Osteocyte (in vitro differentiated cells): ENCODE results near the gene VGLL4. TPM values are rescaled to one million over a fixed set of nuclear protein-coding genes. Genes with fewer than 3 reads are reported as not detected.
A peak's percentile ranks its signal among the peaks of the same experiment; 100 is the strongest.

Experiments used
- DNase-seq: peaks from one replicate; pipeline ENCODE4 v3.0.0; 2021; ENCODE audit warnings: mixed read lengths; ENCODE audit not compliant: unreplicated experiment; ENCODE audit errors: extremely low spot score
- H3K27ac Mint-ChIP-seq: one replicate; pipeline ENCODE4 v1.8.0; 2021; ENCODE audit warnings: mild to moderate bottlenecking, mixed read lengths; ENCODE audit not compliant: unreplicated experiment
- H3K27me3 Mint-ChIP-seq: one replicate; pipeline ENCODE4 v1.8.0; 2021; ENCODE audit warnings: mixed read lengths; ENCODE audit not compliant: unreplicated experiment
- H3K36me3 Mint-ChIP-seq: one replicate; pipeline ENCODE4 v1.8.0; 2021; ENCODE audit warnings: mixed read lengths; ENCODE audit not compliant: unreplicated experiment
- H3K4me1 Mint-ChIP-seq: one replicate; pipeline ENCODE4 v1.8.0; 2021; ENCODE audit warnings: mixed read lengths; ENCODE audit not compliant: unreplicated experiment
- H3K4me3 Mint-ChIP-seq: one replicate; pipeline ENCODE4 v1.8.0; 2021; ENCODE audit warnings: mild to moderate bottlenecking, moderate library complexity, mixed read lengths; ENCODE audit not compliant: unreplicated experiment
- H3K9me3 Mint-ChIP-seq: one replicate; pipeline ENCODE4 v1.8.0; 2021; ENCODE audit warnings: mixed read lengths; ENCODE audit not compliant: unreplicated experiment
- total RNA-seq: library from RNA; stranded (reverse); gene quantifications from 2 replicates; pipeline ENCODE4 v1.2.1, GENCODE V29; 2021
- TF ChIP-seq, protein P1 (sequence below): fragments of 200-600 bp; sonication (generic); IDR thresholded peaks from 2 replicates; pipeline ENCODE4 v1.5.0; 2021; ENCODE audit warnings: antibody characterized with exemption, mild to moderate bottlenecking, moderate library complexity

VGLL4 gene
- total RNA-seq, 1 donor from 2014 or later, result 139 TPM

GRCh38 chr3:11544412-11545181 lies 99.1 kb downstream of the VGLL4 start:
- H3K9me3 Mint-ChIP-seq, result no peaks in the 10 kb centered on the region
- DNase-seq, result no peak
- H3K27ac Mint-ChIP-seq, result peak overlapping the region; percentile 76
- TF ChIP-seq, protein P1, sequence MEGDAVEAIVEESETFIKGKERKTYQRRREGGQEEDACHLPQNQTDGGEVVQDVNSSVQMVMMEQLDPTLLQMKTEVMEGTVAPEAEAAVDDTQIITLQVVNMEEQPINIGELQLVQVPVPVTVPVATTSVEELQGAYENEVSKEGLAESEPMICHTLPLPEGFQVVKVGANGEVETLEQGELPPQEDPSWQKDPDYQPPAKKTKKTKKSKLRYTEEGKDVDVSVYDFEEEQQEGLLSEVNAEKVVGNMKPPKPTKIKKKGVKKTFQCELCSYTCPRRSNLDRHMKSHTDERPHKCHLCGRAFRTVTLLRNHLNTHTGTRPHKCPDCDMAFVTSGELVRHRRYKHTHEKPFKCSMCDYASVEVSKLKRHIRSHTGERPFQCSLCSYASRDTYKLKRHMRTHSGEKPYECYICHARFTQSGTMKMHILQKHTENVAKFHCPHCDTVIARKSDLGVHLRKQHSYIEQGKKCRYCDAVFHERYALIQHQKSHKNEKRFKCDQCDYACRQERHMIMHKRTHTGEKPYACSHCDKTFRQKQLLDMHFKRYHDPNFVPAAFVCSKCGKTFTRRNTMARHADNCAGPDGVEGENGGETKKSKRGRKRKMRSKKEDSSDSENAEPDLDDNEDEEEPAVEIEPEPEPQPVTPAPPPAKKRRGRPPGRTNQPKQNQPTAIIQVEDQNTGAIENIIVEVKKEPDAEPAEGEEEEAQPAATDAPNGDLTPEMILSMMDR, result no peak
- H3K27me3 Mint-ChIP-seq, result no peaks in the 10 kb centered on the region
- no peak overlapping the region for H3K4me3 Mint-ChIP-seq
- H3K36me3 Mint-ChIP-seq, result peaks cover 5% of the 10 kb centered on the region
- H3K4me1 Mint-ChIP-seq, result peaks cover 37% of the 10 kb centered on the region

- TF ChIP-seq, protein P1, result no peak
- peak overlapping the region; percentile 52 for H3K27ac Mint-ChIP-seq
- no peak for DNase-seq
- H3K9me3 Mint-ChIP-seq, result no peaks in the 10 kb centered on the region
- H3K4me1 Mint-ChIP-seq, result peaks cover 37% of the 10 kb centered on the region
- H3K27me3 Mint-ChIP-seq, result no peaks in the 10 kb centered on the region
- H3K4me3 Mint-ChIP-seq, result no peak overlapping the region
- peaks cover 3% of the 10 kb centered on the region for H3K36me3 Mint-ChIP-seq
Measured at GRCh38 chr3:11543948-11544387, 99.7 kb downstream of the VGLL4 start.

GRCh38 chr3:11543141-11543947 lies 100.4 kb downstream of the VGLL4 start:
- H3K4me1 Mint-ChIP-seq, result peaks cover 34% of the 10 kb centered on the region
- H3K27me3 Mint-ChIP-seq, result no peaks in the 10 kb centered on the region

DNA sequence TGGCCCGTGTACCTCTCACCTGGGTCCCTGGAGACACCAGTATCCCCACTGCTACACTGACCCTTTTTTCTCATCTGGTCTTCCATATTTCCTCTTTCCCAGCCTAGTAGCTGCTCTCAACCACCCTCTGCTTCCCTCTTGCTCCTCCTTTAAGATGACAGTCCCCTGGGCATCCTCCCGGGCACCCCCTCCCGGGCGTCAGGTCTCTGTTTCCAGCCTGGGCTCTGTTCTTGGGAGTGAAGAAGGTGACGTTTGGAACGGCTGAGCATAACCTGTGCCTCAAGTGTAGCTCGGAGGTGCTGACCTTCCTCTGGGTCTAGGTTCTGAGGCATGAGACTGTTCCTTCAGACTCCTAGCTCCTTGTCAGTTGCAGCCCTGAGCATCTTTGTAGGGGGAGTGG lies 101.2 kb downstream of the VGLL4 start:
- no peak for DNase-seq
- no peak overlapping the region for H3K4me3 Mint-ChIP-seq
- H3K27me3 Mint-ChIP-seq, result no peaks in the 10 kb centered on the region
- TF ChIP-seq, protein P1, result no peak
- no peaks in the 10 kb centered on the region for H3K9me3 Mint-ChIP-seq
- H3K27ac Mint-ChIP-seq, result no peak overlapping the region
- H3K4me1 Mint-ChIP-seq, result peaks cover 35% of the 10 kb centered on the region
- H3K36me3 Mint-ChIP-seq, result peaks cover 1% of the 10 kb centered on the region

More at GRCh38 chr3:11543141-11543947, 100.4 kb downstream of the VGLL4 start:
- Mint-ChIP-seq H3K9me3 (no peaks in the 10 kb centered on the region), H3K4me3 (no peak overlapping the region), H3K27ac (no peak overlapping the region), H3K36me3 (peaks cover 3% of the 10 kb centered on the region)
- TF ChIP-seq, protein P1, result no peak
- no peak for DNase-seq
